Coronary artery (tissue), 2 donors: ENCODE data around the gene FRMD4B.
"Not testable (repeated sequence)": the region's sequence is repeated elsewhere in the genome, so short reads cannot be mapped to it uniquely, and the experiment has no call there.

Experiments used
- DNase-seq: peaks from one replicate; pipeline ENCODE4 v3.0.0-alpha.2; 2017; ENCODE audit warnings: low spot score
- H3K27ac ChIP-seq, 2 donors: fragments of 200-600 bp; sonication (generic); one replicate each; pipeline ENCODE4 v1.5.1; 2016 to 2019
- H3K4me3 ChIP-seq: fragments of 200-600 bp; sonication (generic); 2 replicates; pipeline ENCODE4 v1.5.1; 2016; ENCODE audit warnings: mild to moderate bottlenecking, moderate library complexity
- CTCF ChIP-seq: fragments of 200-600 bp; sonication (generic); IDR thresholded peaks from one replicate; pipeline ENCODE4 v1.5.1; 2019; ENCODE audit warnings: antibody characterized with exemption

The FRMD4B gene

GRCh38 chr3:69328103-69328962 lies 57.6 kb downstream of the FRMD4B start:
- no peak for DNase-seq
- Histone ChIP-seq H3K27ac (peak overlapping the region; percentile 26 to 64), H3K4me3 (no peak overlapping the region)
- TF ChIP-seq CTCF = no peak

- H3K27ac ChIP-seq = peak overlapping the region; percentile 20 to 64
- no peak for DNase-seq
- H3K4me3 ChIP-seq = peak overlapping the region; percentile 0
- no peak for TF ChIP-seq CTCF
These were observed 59.0 kb downstream of the FRMD4B start for GRCh38 chr3:69326855-69327300.

GRCh38 chr3:69325151-69325550 lies 60.7 kb downstream of the FRMD4B start:
- Histone ChIP-seq H3K4me3 (no peak overlapping the region), H3K27ac (peak overlapping the region in 1 of 2 donors; percentile 47)
- no peak for TF ChIP-seq CTCF
- no peak for DNase-seq

DNA sequence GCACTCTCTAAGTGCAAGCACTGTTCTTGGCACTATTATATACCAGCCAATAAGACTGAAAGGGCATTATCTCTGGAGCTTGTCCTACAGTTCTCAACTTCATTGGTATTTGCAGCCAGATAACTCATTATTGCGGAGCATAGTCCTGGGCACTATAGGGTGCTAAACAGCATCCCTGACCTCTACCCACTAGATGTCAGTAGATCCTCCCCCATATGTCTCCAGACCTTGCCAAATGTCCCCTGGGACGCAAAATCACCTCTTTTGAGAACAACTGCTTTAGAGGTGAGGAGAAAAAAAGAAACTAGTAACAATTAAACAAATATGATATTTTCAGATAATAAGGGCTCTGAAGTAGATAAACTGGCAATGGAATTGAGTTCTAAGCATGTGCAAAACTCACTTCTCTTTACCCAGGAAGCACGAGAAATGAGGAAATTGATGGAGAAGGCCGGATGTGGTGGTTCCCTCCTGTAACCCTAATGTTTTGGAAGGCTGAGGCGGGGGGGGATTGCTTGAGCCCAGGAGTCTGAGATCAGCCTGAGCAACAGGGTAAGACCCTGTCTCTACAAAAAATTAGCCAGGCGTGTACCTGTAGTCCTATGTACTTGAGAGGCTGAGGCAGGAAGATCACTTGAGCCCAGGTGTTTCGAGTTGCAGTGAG lies 61.4 kb downstream of the FRMD4B start:
- Histone ChIP-seq H3K27ac (peak overlapping the region in 1 of 2 donors; percentile 45), H3K4me3 (no peak overlapping the region)
- no peak for DNase-seq
- no peak for TF ChIP-seq CTCF

DNA sequence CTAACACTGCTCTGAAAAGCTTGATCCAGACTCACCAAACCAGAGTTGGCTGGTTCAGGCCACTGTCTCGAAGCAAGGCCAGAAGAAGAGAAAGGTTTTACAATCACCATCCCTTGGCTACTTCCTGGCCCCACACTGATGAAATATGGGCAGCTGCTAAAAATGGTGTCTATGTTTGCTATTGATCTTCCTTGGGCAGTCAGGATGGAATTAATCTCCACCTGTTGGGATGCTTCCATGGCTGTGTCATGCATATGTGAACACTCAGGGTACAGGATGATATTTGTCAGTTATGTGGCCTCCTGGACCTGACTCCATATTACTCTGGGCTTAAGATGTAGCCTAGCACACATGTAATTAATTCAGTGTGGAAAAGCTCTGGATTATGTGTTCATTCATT lies 61.9 kb downstream of the FRMD4B start:
- Histone ChIP-seq H3K27ac (peak overlapping the region in 1 of 2 donors; percentile 45), H3K4me3 (no peak overlapping the region)
- no peak for TF ChIP-seq CTCF
- no peak for DNase-seq

- not testable (repeated sequence) for H3K27ac ChIP-seq, H3K4me3 ChIP-seq, DNase-seq
These were observed 63.4 kb downstream of the FRMD4B start for GRCh38 chr3:69322512-69322911.

GRCh38 chr3:69322158-69322509 lies 63.8 kb downstream of the FRMD4B start:
- peak overlapping the region in 1 of 2 donors; percentile 66 for H3K27ac ChIP-seq
- TF ChIP-seq CTCF = no peak
- DNase-seq = no peak
- no peak overlapping the region for H3K4me3 ChIP-seq
